Medulla oblongata (tissue), 1 donor: Measurements from ENCODE around the gene KRTAP5-2.

Source experiments
- DNase-seq: peaks from one replicate; pipeline ENCODE4 v3.0.0-alpha.2; 2015; ENCODE audit errors: extremely low spot score

The KRTAP5-2 gene

GRCh38 chr11:1556278-1556902, 41.7 kb downstream of the KRTAP5-2 start:
- DNase-seq, result no peak

DNA sequence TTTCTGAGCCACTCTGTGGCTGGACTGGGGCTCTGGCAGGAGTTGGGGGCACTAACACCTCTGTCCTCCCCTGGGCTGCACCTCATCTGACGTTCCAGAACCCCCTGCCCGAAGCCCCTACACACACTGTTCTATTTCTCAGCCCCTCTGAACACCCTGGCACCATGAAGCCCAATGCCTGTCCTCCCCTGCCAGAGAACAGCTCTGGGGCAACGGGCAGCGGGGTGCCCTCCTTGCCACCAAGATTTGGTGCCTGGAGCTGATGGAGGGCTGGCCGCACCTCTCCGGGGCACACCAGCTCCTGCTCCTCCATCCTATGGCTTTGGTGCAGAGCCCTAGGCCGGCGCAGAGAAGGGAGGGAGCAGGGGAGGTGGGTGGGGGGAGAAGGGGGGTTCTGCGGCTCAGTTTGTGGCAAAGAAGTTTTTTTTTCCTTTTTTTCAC, 42.4 kb downstream of the KRTAP5-2 start:
- no peak for DNase-seq

GRCh38 chr11:1554981-1555712, 42.9 kb downstream of the KRTAP5-2 start:
- DNase-seq, result no peak

DNA sequence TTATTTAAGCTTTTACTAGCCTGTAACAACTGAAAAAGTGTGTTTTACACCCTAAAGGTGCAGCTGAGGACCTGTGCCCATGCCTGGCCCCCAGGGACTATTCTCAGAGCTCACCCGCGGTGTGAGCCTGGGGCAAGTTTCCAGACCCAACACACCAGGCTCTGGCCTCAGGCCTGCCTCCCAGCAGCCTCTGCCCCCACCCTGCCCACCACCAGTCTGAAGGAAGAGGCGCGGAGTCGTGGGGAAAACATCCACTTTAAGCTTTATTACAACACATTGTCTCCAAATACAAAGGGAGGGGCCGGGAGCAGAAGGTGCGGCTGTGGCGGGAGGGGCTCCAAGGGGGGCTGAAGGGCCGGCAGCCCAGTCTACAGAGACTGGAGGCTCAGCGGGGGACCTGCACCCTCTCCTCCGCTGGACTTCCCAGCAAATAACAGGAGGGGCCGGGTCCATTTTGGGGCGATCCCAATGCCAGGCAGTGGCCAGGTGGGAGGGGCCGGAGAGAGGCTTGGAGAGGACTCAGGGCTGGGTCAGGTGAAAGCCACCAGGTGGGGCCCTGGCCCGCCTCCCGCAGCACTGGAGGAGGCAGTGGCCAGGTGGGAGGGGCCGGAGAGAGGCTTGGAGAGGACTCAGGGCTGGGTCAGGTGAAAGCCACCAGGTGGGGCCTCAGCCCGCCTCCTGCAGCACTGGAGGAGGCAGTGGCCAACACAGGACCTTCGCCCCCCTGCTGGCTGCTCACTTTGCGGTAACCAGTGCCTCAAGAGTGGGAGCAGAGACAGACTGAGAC, 44.1 kb downstream of the KRTAP5-2 start:
- no peak for DNase-seq

GRCh38 chr11:1549338-1550330, 48.5 kb downstream of the KRTAP5-2 start:
- peak; percentile 75 for DNase-seq

DNA sequence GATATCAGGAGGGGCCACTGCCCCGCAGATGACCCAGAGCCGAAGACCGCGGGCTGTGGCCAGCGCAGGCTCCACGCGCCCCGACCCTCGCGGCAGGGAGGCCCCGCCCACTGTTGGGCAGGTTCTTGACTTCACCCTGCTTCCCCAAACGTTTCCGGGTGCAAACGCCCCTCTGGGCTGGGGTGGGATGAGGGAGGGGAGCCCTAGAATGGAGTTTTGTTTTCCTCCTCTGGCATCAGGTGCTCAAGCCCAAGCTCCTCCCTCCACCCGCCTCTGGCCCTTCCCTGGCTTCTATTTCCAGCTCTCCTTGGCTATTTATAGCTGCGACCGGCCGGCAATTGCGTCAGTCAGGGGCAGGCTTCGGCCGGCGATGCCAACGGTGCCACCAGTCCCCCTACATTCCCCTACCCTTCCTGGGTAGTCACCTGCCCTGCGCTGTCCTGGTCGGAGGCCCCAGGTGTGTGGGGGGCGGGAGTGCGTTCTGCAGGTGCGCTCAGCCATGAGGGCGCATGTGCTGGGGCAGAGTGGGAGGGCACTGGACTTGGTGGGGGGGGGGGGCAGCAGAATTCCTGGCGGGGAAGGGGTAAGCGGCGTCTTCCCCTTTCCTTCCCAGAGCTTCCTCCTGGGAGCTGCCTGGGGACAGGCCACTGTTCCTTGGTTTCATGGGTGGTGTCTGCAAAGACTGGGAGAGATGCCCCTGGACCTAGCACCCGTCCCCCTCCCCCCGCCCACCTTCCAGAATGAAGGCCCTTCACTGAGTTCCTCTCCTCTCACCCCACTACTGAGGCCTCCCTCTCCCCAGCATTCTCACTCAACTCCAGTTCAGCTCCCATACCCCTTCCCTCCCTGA, 49.6 kb downstream of the KRTAP5-2 start:
- DNase-seq, result peak; percentile 70

- DNase-seq, result no peak
Measured at GRCh38 chr11:1547467-1548098, 50.5 kb downstream of the KRTAP5-2 start.
